Testis (tissue), 2 donors: ENCODE results near the gene GRID2.

Experiments used
- CTCF ChIP-seq, 3 experiments: fragments of 450-650 bp in 2 of 3; fragments of 200-600 bp in 1 of 3; sonication (generic) in 1 of 3; IDR thresholded peaks; one replicate each; pipeline ENCODE4 v1.5.1; 2016 to 2019; ENCODE audit warnings: antibody characterized with exemption in 3 of 3, mild to moderate bottlenecking in 2 of 3, moderate library complexity in 1 of 3
- POLR2A ChIP-seq: fragments of 450-650 bp; IDR thresholded peaks from one replicate; pipeline ENCODE4 v1.6.1; 2017; ENCODE audit warnings: antibody characterized with exemption, mild to moderate bottlenecking, moderate library complexity

DNA sequence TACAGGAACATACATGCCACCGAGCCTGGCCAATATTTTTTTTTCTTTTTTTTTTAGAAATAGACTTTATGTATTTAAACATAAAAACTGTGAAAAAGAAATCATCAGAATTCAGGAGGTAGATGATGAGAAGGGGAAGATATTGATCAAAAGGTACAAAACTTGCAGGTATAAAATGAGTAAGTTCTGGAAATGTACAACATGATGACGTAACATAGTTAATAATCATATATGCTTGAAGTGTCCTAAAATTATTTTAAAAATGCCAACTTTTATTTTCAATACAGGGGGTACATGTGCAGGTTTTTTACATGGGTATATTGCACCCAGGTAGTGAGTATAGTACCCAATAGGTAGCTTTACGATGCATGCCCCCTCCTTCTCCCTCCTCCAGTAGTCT lies 337.6 kb downstream of the GRID2 start:
- TF ChIP-seq POLR2A, result no peak
- no peak for TF ChIP-seq CTCF (IDR thresholded peaks at IDR 0.05)
